CD4-positive, alpha-beta T cell (primary cell): ENCODE measurements around the gene FCN1. TPM values are rescaled to one million over a fixed set of nuclear protein-coding genes. Genes with fewer than 3 reads are reported as not detected.

Source experiments
- ATAC-seq: fragments of 200-7000 bp; cut with Tn5 transposase; one replicate; pipeline ENCODE4 v1.10.0; 2022; ENCODE audit warnings: mild to moderate bottlenecking; ENCODE audit not compliant: poor library complexity
- CTCF ChIA-PET: fragments of 350-600 bp; sonication (Branson Sonifier 250); formaldehyde crosslinking; loops from one replicate; lab custom pipeline; 2021; ENCODE audit warnings: antibody characterized with exemption, inconsistent platforms; lab: Charles Lee
- POLR2A ChIA-PET: fragments of 350-600 bp; sonication (Branson Sonifier 250); formaldehyde crosslinking; loops from one replicate; lab custom pipeline; 2021; ENCODE audit warnings: antibody characterized with exemption, inconsistent platforms; lab: Charles Lee
- DNase-seq, 14 experiments: peaks; one replicate each; pipeline ENCODE4 v3.0.0-alpha.2; 2013 to 2020; ENCODE audit warnings: mixed read lengths in 2 of 14
- H3K27ac ChIP-seq, 2 donors: one replicate each; pipeline versions ENCODE4 v1.5.1 to v1.7.0; 2013; ENCODE audit warnings: low read length in 2 of 2, low read depth in 1 of 2, mild to moderate bottlenecking in 1 of 2
- H3K27me3 ChIP-seq, 2 experiments: 1 replicate in 1 of 2; 2 replicates in 1 of 2; pipeline versions ENCODE4 v1.6.1 to v1.7.0; 2013; ENCODE audit warnings: low read length in 2 of 2, control low read depth in 1 of 2, mild to moderate bottlenecking in 1 of 2, moderate library complexity in 1 of 2; ENCODE audit not compliant: insufficient read depth in 2 of 2, control insufficient read depth in 1 of 2
- H3K36me3 ChIP-seq: one replicate; pipeline ENCODE4 v1.6.1; 2013; ENCODE audit warnings: low read length, control low read depth; ENCODE audit not compliant: insufficient read depth
- H3K4me1 ChIP-seq: one replicate; pipeline ENCODE4 v1.6.1; 2013; ENCODE audit warnings: low read length, control low read depth; ENCODE audit not compliant: insufficient read depth
- H3K4me3 ChIP-seq: one replicate; pipeline ENCODE4 v1.5.1; 2013; ENCODE audit warnings: mild to moderate bottlenecking, low read length, moderate library complexity
- H3K9me3 ChIP-seq, 2 experiments: 1 replicate in 1 of 2; 2 replicates in 1 of 2; pipeline versions ENCODE4 v1.6.1 to v1.7.0; 2013; ENCODE audit warnings: low read length in 2 of 2, mild to moderate bottlenecking in 2 of 2, control low read depth in 1 of 2, moderate library complexity in 1 of 2; ENCODE audit not compliant: control insufficient read depth in 1 of 2, insufficient read depth in 1 of 2
- H3K27ac Mint-ChIP-seq: one replicate; pipeline ENCODE4 v1.8.0; 2020; ENCODE audit warnings: mixed read lengths
- H3K27me3 Mint-ChIP-seq: one replicate; pipeline ENCODE4 v1.8.0; 2021; ENCODE audit warnings: mixed read lengths
- H3K36me3 Mint-ChIP-seq: one replicate; pipeline ENCODE4 v1.8.0; 2021; ENCODE audit warnings: low read depth, mixed read lengths
- H3K4me1 Mint-ChIP-seq: one replicate; pipeline ENCODE4 v1.8.0; 2021; ENCODE audit warnings: low read depth, mixed read lengths
- H3K4me3 Mint-ChIP-seq: one replicate; pipeline ENCODE4 v1.8.0; 2020; ENCODE audit warnings: mild to moderate bottlenecking, mixed read lengths
- H3K9me3 Mint-ChIP-seq: one replicate; pipeline ENCODE4 v1.8.0; 2020; ENCODE audit warnings: mixed read lengths
- CTCF ChIP-seq: fragments of 200-600 bp; IDR thresholded peaks from one replicate; pipeline ENCODE4 v1.8.0; 2022; ENCODE audit warnings: antibody characterized with exemption, mild to moderate bottlenecking
- intact Hi-C, 2 experiments: fragments of 100-400 bp; cut with DNase I in 1 of 2; cut with micrococcal nuclease in 1 of 2; formaldehyde crosslinking; loops; one replicate each; pipeline versions ENCODE4 v1.15.1 to v1.9.0; 2023 to 2025; cut with DNase I, micrococcal nuclease
- total RNA-seq, 174 experiments: library from RNA in 2 of 174; stranded (reverse) in 2 of 174; gene quantifications; one replicate each; pipeline ENCODE4 v1.2.3 and lab custom pipeline; 2021 to 2026

FCN1 gene
- total RNA-seq, 2 experiments from 2014 or later = 9.9 to 10.5 TPM

DNA sequence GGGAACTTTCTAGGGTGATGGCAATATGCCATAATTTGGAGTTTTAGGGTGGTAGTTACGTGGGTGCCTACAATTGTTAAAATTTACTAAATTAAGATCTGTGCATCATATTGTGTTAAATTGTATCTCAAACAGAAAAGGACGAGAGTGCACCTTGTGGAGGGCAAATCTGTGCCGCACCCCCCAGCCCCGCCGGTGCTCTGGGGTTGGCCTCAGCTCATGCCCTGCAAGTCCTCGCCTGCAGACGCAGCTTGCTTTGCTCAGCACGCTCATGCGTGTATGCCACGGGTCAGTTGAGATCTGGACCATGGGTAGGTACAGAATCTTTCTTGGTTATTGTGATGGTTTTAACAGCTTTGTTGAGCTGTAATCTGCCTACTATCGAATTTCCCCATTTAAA lies 33.7 kb upstream of the FCN1 start:
- H3K36me3 ChIP-seq = no peaks in the 10 kb centered on the region
- H3K27ac ChIP-seq = no peak overlapping the region
- Mint-ChIP-seq H3K36me3 (no peaks in the 10 kb centered on the region), H3K27me3 (peaks cover 4% of the 10 kb centered on the region), H3K4me1 (no peaks in the 10 kb centered on the region), H3K27ac (no peak overlapping the region), H3K9me3 (no peaks in the 10 kb centered on the region), H3K4me3 (no peak overlapping the region)
- peaks cover 0 to 17% of the 10 kb centered on the region in 2 experiments for H3K9me3 ChIP-seq
- no peak for TF ChIP-seq CTCF
- intact Hi-C loops = no loop called here
- no peak overlapping the region for H3K4me3 ChIP-seq
- CTCF ChIA-PET = no interaction called here
- DNase-seq = no peak
- no peaks in the 10 kb centered on the region for H3K4me1 ChIP-seq
- POLR2A ChIA-PET = no interaction called here
- ATAC-seq = no peak
- H3K27me3 ChIP-seq = no peaks in the 10 kb centered on the region

- no peaks in the 10 kb centered on the region for H3K4me1 ChIP-seq
- no peak for DNase-seq
- ATAC-seq = no peak
- POLR2A ChIA-PET = no interaction called here
- Mint-ChIP-seq H3K4me1 (no peaks in the 10 kb centered on the region), H3K27ac (no peak overlapping the region), H3K36me3 (no peaks in the 10 kb centered on the region), H3K27me3 (peaks cover 4% of the 10 kb centered on the region), H3K4me3 (no peak overlapping the region), H3K9me3 (no peaks in the 10 kb centered on the region)
- no peaks in the 10 kb centered on the region for H3K36me3 ChIP-seq
- H3K9me3 ChIP-seq = peaks cover 0 to 17% of the 10 kb centered on the region in 2 experiments
- CTCF ChIA-PET = no interaction called here
- intact Hi-C loops = no loop called here
- H3K27me3 ChIP-seq = no peaks in the 10 kb centered on the region
- no peak for TF ChIP-seq CTCF
- H3K4me3 ChIP-seq = no peak overlapping the region
- no peak overlapping the region for H3K27ac ChIP-seq
These were observed 32.9 kb upstream of the FCN1 start for GRCh38 chr9:134950386-134951210.

- H3K27me3 Mint-ChIP-seq = no peaks in the 10 kb centered on the region
- no peak overlapping the region for H3K27ac Mint-ChIP-seq
- Histone ChIP-seq H3K36me3 (no peaks in the 10 kb centered on the region), H3K9me3 (peaks cover 0 to 17% of the 10 kb centered on the region in 2 experiments), H3K4me1 (no peaks in the 10 kb centered on the region), H3K4me3 (no peak overlapping the region), H3K27ac (no peak overlapping the region), H3K27me3 (no peaks in the 10 kb centered on the region)
- no peaks in the 10 kb centered on the region for H3K36me3 Mint-ChIP-seq
- ChIA-PET POLR2A (no interaction called here), CTCF (no interaction called here)
- ATAC-seq (no peak), DNase-seq (no peak)
- H3K4me3 Mint-ChIP-seq = no peak overlapping the region
- H3K9me3 Mint-ChIP-seq = no peaks in the 10 kb centered on the region
- no peaks in the 10 kb centered on the region for H3K4me1 Mint-ChIP-seq
- intact Hi-C loops = no loop called here
- no peak for TF ChIP-seq CTCF
These were observed 32.1 kb upstream of the FCN1 start for GRCh38 chr9:134949681-134950385.
